Superior temporal gyrus (tissue), 1 donor: ENCODE data around the gene SLC22A4.

Source experiments
- DNase-seq: peaks from one replicate; pipeline ENCODE4 v3.0.0-alpha.2; 2016; ENCODE audit errors: extremely low spot score

Gene SLC22A4

GRCh38 chr5:132299917-132300316 lies 5.7 kb downstream of the SLC22A4 start:
- no peak for DNase-seq

- DNase-seq, result no peak
Observed at GRCh38 chr5:132300577-132301343, 6.6 kb downstream of the SLC22A4 start.

GRCh38 chr5:132301344-132302271 lies 7.4 kb downstream of the SLC22A4 start:
- DNase-seq, result no peak

GRCh38 chr5:132302413-132302812 lies 8.2 kb downstream of the SLC22A4 start:
- no peak for DNase-seq

DNA sequence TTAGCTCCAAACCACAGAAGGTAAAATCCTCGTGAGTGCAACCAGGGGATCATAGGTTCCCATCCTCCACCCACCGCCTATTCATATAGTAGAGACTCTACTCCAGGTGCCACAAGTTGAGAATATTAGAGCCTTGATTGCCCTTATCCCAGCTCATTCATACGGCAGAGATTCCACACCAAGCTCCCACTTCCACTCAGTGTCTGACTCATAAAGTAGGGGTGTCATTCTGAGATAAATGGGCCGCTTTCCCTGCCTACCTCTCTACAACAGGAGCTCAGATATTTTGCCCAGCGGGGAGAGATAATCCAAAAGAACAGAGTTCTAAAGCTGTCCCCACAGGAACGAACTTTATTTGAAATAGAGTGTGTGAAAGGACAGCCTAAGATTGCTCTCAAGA lies 9.4 kb downstream of the SLC22A4 start:
- no peak for DNase-seq

DNA sequence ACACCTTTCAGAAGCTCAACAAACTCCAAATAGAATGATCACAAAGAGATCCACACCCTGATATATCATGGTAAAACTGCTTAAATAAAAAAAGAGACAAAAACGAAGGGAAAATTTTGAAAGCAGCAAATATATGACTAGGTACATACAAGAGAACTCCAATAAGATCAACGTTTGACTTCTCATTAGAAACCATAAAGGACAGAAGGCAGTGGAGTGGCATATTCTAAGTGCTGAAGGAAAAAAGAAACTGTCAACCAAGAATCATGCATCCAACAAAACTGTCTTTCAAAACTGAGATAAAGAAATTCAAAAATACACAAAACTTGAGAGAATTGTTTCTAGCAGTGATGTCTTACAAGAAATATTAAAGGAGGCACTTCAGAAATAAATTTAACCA lies 11.2 kb downstream of the SLC22A4 start:
- DNase-seq, result no peak

GRCh38 chr5:132308701-132309100 lies 14.5 kb downstream of the SLC22A4 start:
- DNase-seq, result no peak

DNA sequence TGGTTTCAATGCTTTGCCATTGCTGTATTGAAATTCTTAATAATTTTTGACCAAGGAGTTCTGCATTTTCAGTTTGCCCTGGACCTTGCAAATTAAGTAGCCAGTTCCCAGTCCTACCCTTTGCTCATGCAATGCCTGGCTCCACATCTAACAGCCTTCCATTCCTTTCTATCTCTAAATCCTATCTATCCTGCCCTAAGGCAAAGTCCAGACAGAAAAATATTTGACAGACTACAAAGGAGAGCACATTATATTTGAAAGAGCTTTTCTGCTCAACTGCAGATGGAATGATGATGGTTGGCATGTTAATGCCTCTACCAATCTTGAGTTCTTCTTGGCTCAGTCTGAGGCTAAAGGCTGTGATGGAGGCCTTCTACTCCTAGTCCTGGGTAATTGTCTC lies 15.5 kb downstream of the SLC22A4 start:
- no peak for DNase-seq

DNA sequence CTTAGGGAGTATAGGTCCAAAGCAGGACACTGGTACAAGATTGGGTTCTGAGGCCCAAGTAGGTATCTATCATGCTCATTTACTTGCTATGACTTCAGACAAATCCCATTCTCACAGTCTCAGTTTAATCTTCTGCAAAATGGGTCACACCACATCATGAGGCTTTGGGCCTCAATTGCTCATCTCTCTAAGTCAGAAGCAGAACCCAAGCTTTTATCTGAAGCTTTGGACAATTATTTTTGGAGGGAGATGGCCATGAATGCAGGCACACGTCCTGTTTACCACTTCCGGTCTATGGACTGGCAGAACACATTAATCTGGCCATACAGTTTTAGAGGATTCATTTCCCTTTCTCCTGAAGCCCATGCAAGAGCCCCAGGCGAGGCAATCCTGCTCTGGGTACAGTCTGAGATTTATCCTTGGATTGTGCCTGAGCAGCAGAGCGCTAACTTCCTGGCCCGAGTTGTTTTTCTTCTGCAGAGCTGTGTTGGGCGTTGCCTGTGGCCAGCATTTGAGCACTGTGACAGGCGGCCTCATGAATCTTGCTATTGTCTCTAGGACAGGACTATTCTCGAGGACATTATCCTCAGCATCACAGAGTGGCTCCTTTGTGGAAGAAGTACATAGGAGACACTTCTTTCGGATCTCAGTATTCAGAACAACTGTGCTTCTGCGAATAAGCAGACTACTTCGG lies 16.1 kb downstream of the SLC22A4 start:
- peak; percentile 58 for DNase-seq

DNA sequence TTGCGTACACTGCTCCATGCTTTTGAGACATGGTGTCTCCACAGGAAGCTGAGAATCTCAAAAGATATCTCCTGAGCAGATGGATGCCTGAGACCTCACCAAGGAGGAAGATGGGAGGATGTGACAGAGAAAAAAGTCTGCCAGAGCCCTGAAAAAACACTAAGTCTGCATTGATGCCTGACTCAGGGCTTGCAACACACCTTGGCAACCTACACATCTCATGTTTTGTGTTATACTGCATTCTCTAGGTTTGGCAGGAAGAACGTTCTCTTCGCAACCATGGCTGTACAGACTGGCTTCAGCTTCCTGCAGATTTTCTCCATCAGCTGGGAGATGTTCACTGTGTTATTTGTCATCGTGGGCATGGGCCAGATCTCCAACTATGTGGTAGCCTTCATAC lies 19.2 kb downstream of the SLC22A4 start:
- DNase-seq, result no peak

DNA sequence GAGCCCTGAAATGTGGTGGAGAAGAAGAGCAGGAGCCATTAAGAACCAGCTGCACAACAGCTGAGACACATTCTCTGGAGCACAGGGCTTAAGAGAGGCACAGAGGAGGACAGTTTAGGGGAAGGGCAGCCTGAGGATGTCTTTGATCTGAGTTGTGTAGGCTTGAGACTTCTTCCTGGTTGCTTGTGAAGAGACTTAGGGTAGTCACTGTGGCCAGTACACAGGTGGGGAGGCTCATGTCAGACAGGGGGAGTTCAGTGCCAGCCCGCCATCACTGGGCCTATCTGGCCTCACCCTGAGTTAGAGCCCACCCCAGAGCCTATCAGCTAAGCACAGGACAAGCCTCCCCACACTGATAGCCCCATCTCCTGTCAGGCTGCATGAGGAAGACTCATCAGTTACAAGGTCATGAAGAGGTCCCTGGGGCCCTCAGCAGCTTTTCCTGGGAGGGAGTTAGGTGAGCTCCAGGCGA lies 19.8 kb downstream of the SLC22A4 start:
- no peak for DNase-seq

DNA sequence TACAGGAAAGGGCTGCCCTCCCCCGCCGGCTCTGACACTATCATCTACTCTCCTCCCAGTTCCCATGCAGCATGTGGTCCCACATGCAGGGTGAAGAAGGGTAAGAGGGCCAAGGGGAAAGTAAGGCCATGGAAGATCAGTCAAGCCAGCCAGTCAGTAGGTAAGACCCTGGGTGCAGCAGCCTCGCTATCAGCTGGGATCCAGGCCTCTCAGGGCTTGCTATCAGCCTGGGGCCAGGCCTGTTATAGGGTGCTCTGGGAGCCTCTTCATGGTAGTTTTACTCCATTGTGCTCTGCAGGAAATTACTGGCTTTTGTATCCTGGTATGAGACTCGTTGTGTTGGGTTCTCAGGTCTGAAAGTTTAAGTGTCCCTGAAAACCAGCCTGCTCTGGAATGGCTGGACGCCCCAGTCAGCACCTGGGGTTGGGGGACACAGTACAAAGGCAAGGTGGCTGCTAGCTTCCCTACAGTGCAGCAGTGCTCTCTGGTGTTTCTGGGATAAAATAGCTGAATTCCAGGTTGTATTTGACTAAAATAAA lies 21.4 kb downstream of the SLC22A4 start:
- no peak for DNase-seq

DNA sequence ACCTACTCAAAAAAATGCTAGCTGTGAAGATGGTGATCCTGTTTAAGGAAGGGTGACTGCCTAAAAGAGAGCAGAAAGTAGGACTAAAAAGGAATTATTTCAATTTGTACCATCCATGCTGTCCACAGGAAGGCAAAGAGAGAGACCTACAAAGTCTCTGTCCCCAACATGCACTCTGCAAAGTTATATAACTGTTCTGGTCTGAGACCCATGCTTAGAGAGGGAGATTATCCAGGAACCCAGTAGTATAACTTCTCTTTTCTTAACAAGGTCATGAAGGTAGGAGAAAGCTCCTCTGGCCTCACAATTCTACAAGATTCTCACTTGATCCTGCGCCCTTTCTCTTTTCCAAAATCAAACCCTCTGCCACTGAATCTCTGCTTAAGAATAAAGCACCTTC lies 25.8 kb downstream of the SLC22A4 start:
- DNase-seq, result no peak

- DNase-seq, result no peak
Observed at GRCh38 chr5:132321109-132321721, 27.0 kb downstream of the SLC22A4 start.

DNA sequence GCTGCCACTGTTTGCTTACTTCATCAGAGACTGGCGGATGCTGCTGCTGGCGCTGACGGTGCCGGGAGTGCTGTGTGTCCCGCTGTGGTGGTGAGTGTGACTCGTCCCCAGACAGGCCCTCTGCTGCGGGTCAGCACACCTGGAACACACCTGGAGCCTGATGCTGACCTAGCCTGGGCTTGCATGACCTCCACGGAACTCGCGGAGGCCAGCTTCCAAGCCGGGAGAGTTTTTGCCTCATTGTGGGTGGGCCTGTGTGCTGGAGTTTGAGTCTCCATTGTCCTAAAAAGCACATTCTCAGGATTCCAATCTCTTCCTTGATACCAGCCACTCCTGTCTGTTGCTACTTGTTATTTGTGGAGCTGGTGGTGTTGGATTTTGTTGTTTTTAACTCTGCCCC lies 28.1 kb downstream of the SLC22A4 start:
- DNase-seq, result no peak

DNA sequence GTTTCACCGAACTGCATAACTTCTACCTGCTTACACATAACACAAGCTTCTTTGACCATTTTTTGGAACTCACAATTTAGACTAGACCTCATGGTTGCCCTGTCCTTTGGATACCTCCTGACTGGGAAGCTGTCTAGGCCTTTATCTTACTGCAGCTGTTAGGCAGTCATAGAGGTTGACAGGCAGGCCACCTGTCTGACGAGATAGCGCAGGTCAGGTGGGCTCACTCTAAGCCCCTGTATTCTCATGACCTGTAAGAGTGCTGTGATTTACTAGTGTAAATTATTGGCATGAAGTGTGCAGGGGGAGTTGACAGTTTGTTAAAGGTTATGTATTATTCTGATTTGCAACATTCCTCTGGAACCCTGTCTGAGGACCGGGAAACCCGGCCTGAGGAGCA lies 29.0 kb downstream of the SLC22A4 start:
- DNase-seq, result no peak

DNA sequence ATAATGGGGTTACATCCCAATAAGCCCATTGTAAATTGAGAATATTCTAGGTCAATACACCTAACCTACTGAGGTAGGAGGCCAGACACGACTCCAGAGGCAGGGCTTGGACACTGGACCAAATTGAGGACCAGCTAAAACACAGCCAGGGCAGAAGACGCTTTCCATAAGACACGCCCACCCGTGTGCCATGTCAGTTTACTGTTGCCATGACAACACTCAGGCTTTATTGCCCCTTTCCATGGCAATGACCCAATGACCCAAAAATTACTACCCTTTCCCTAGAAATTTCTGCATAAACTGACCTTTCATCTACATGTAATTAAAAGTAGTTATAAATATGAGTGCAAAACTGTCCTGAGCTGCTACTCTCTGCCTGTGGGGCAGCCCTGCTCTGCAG lies 31.5 kb downstream of the SLC22A4 start:
- DNase-seq, result no peak

- DNase-seq, result no peak
Observed at GRCh38 chr5:132327252-132327955, 33.2 kb downstream of the SLC22A4 start.

GRCh38 chr5:132334812-132335211 lies 40.6 kb downstream of the SLC22A4 start:
- no peak for DNase-seq

DNA sequence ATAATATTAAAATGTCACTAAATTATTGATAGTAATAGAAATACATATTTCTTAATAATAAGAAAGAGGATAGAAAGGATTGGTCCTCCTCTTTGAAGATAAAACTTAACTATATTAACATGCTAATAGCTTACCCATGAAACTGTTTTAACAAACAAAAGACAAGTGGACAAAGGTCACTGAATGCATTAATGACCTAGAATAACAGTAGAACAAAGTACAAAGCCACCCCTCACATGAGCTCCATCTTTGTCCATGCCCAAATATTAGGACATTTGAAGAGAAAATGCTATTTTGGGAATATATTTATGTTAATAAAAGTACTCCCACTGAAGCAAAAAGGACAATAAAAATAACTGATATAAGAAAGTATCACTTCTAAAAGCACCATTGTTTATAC lies 41.2 kb downstream of the SLC22A4 start:
- no peak for DNase-seq

GRCh38 chr5:132339502-132339901 lies 45.3 kb downstream of the SLC22A4 start:
- DNase-seq, result no peak
